RWPE2 (cell line): ENCODE results near the gene FUZ.

Experiments
- ATAC-seq: fragments of 200-7000 bp; cut with Tn5 transposase; 3 replicates; pipeline ENCODE4 v1.9.1; 2021; ENCODE audit warnings: low read depth
- DNase-seq: peaks from one replicate; pipeline ENCODE4 v3.0.0-alpha.2; 2020; ENCODE audit warnings: low spot score
- H3K27ac ChIP-seq: fragments of 450-650 bp; 2 replicates; pipeline ENCODE4 v1.5.1; 2017; ENCODE audit warnings: mild to moderate bottlenecking; ENCODE audit not compliant: poor library complexity, severe bottlenecking
- H3K27me3 ChIP-seq: fragments of 250-450 bp; sonication (Bioruptor Pico); 2 replicates; pipeline ENCODE4 v1.5.1; 2021; ENCODE audit warnings: mild to moderate bottlenecking, moderate library complexity; ENCODE audit not compliant: insufficient read depth, poor library complexity, severe bottlenecking
- H3K36me3 ChIP-seq: fragments of 250-450 bp; sonication (Bioruptor Pico); 2 replicates; pipeline ENCODE4 v1.5.1; 2020; ENCODE audit warnings: low read depth, mild to moderate bottlenecking, moderate library complexity
- H3K4me1 ChIP-seq: fragments of 250-450 bp; sonication (Bioruptor Pico); 2 replicates; pipeline ENCODE4 v1.5.1; 2021; ENCODE audit warnings: mild to moderate bottlenecking, moderate library complexity; ENCODE audit not compliant: insufficient read depth, poor library complexity, severe bottlenecking
- H3K4me3 ChIP-seq: fragments of 250-450 bp; sonication (Bioruptor Pico); 2 replicates; pipeline ENCODE4 v1.5.1; 2021; ENCODE audit warnings: mild to moderate bottlenecking, moderate library complexity; ENCODE audit not compliant: severe bottlenecking
- H3K9me3 ChIP-seq: fragments of 250-450 bp; sonication (Bioruptor Pico); 2 replicates; pipeline ENCODE4 v1.5.1; 2021; ENCODE audit warnings: mild to moderate bottlenecking, moderate library complexity; ENCODE audit not compliant: severe bottlenecking
- TF ChIP-seq, protein P1 (sequence below): fragments of 450-650 bp; IDR thresholded peaks from one replicate; pipeline ENCODE4 v1.5.1; 2017; ENCODE audit warnings: mild to moderate bottlenecking, moderate library complexity; ENCODE audit not compliant: poor library complexity, severe bottlenecking

Gene FUZ

DNA sequence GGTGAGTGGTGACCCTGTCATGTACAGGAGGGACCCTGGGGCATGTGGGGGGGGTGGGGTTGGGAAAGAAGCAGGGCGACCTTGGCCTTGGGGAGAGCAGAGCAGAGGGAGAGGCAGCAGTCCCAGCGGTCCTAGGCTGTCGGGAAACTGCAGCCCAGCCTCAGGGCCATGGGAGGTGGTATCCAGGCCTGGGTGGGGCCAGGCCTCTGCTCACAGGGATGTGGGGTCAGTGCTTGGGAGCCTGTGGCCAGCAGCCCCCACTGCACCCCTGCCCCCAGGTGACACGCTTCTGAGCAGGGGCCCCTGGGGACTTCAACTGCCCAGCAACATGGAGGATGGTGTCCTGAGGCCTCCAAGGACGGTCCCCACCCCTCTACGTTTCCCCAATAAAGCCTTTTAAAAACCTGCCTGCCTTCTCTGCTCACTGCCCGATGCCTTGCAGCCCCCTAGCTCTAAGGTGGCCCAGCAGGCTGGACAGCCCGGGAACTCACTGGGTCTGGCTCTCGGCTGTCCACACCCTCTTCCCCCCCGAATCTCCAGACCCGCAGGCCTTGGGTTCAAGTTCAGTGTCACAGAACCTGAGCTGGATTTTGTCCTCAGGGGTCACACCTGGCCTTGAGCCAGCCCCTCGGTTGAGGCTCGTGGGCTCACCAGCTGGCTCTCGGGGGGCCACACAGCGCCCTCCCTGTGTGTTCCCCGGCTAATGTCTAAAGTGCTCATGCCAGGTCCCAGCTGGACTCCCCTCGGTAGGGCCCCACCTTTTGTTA, 47.4 kb upstream of the FUZ start:
- peaks cover under 1% of the 10 kb centered on the region for H3K4me1 ChIP-seq
- H3K27ac ChIP-seq: no peak overlapping the region
- H3K36me3 ChIP-seq: peaks cover 77% of the 10 kb centered on the region
- no peak overlapping the region for H3K4me3 ChIP-seq
- TF ChIP-seq, protein P1, sequence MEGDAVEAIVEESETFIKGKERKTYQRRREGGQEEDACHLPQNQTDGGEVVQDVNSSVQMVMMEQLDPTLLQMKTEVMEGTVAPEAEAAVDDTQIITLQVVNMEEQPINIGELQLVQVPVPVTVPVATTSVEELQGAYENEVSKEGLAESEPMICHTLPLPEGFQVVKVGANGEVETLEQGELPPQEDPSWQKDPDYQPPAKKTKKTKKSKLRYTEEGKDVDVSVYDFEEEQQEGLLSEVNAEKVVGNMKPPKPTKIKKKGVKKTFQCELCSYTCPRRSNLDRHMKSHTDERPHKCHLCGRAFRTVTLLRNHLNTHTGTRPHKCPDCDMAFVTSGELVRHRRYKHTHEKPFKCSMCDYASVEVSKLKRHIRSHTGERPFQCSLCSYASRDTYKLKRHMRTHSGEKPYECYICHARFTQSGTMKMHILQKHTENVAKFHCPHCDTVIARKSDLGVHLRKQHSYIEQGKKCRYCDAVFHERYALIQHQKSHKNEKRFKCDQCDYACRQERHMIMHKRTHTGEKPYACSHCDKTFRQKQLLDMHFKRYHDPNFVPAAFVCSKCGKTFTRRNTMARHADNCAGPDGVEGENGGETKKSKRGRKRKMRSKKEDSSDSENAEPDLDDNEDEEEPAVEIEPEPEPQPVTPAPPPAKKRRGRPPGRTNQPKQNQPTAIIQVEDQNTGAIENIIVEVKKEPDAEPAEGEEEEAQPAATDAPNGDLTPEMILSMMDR: no peak
- ATAC-seq (no peak), DNase-seq (no peak)
- no peaks in the 10 kb centered on the region for H3K27me3 ChIP-seq
- H3K9me3 ChIP-seq: no peaks in the 10 kb centered on the region

GRCh38 chr19:49859682-49860335, 46.7 kb upstream of the FUZ start:
- peak overlapping the region; percentile 33 for H3K27ac ChIP-seq
- ATAC-seq (no peak), DNase-seq (no peak)
- no peaks in the 10 kb centered on the region for H3K4me1 ChIP-seq
- no peak overlapping the region for H3K4me3 ChIP-seq
- H3K27me3 ChIP-seq: no peaks in the 10 kb centered on the region
- TF ChIP-seq, protein P1: no peak
- H3K9me3 ChIP-seq: no peaks in the 10 kb centered on the region
- H3K36me3 ChIP-seq: peaks cover 78% of the 10 kb centered on the region

DNA sequence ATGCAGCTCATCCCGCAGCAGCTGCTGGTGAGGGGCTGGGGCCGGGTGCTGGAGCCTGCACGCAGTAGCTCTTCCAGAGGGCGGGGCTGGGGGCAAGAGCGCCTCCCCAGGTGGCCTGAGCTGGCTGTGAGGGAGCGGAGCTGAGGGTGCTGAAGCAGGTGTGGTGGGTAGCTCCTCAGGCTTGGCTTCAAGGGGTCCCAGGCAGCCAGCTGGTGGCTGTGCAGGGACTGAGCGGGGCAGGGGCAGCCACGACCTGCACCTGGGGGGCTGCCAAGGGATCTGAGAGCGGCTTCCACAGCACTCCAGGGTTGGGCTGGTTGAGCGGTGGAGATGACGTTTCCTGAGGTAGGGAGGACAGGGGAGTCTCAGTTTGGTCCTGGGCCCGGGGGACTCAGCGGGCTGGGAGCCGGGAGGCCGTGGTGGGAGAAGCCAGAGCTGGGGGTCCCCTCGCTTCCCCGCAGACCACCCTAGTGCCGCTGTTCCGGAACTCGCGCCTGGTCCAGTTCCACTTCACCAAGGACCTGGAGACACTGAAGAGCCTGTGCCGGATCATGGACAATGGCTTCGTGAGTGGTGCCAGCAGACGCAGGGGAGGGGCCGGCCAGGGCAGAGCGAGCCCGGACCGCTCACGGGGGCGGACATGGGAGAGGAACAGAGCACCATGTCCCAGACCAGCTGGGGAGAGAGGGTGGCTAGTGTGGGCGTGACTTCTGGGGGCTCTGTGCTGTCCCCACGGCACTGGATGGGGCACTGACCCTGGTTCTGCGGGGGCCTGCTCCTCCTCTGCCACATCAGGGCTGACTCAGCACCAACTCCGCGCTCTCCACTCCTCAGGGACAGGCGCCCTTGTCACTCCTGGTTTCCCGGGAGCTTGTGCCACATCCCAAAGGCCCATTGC, 45.2 kb upstream of the FUZ start:
- Histone ChIP-seq H3K36me3 (peaks cover 69% of the 10 kb centered on the region), H3K27ac (peak overlapping the region; percentile 33), H3K9me3 (no peaks in the 10 kb centered on the region), H3K4me1 (no peaks in the 10 kb centered on the region), H3K4me3 (no peak overlapping the region), H3K27me3 (no peaks in the 10 kb centered on the region)
- ATAC-seq: no peak
- no peak for DNase-seq
- TF ChIP-seq, protein P1: no peak

DNA sequence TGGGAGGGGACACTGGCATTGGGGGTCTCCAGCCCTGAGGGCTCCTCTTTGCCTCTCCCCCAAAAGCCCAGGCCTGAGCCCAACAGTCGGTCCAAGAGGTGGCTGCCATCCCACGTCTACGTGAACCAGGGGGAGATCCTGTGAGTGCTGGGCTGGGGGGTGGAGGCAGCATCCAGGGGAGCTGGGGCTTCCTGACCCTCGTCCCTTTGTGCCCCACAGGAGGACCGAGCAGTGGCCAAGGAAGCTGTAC, 44.7 kb upstream of the FUZ start:
- H3K4me3 ChIP-seq: no peak overlapping the region
- H3K9me3 ChIP-seq: no peaks in the 10 kb centered on the region
- ATAC-seq (no peak), DNase-seq (no peak)
- peaks cover 2% of the 10 kb centered on the region for H3K4me1 ChIP-seq
- peaks cover 64% of the 10 kb centered on the region for H3K36me3 ChIP-seq
- TF ChIP-seq, protein P1: no peak
- H3K27ac ChIP-seq: no peak overlapping the region
- H3K27me3 ChIP-seq: no peaks in the 10 kb centered on the region
